HepG2 (cell line): ENCODE measurements around the gene JTB. TPM values are rescaled to one million over a fixed set of nuclear protein-coding genes. Genes with fewer than 3 reads are reported as not detected.
A peak's percentile ranks its signal among the peaks of the same experiment; 100 is the strongest.

Experiments used
- ATAC-seq: fragments of 200-7000 bp; cut with Tn5 transposase; 3 replicates; pipeline ENCODE4 v1.9.1; 2020; ENCODE audit warnings: mild to moderate bottlenecking, moderate library complexity
- BruUV-seq: library from RNA; stranded (reverse); fragments of 400-500 nt; replicated peaks from 2 replicates; lab custom pipeline; 2021; lab: Mats Ljungman, UMichigan
- CTCF ChIA-PET: fragments of 300-600 bp; formaldehyde crosslinking; extraction: SDS; loops from one replicate; lab custom pipeline; 2021; ENCODE audit warnings: low total read pairs, inconsistent platforms, low intra/inter-chr PET ratio; lab: Yijun Ruan, JAX
- POLR2A ChIA-PET: fragments of 350-600 bp; sonication (Branson Sonifier 250); formaldehyde crosslinking; loops from one replicate; lab custom pipeline; 2020; ENCODE audit warnings: antibody characterized with exemption, inconsistent platforms; lab: Yijun Ruan, JAX
- DNase-seq: peaks from one replicate; pipeline ENCODE4 v3.0.0-alpha.2; 2015; ENCODE audit warnings: low spot score
- FAIRE-seq: peaks from 3 replicates; lab custom pipeline; 2011; peaks lifted over from hg19 to GRCh38; lab: Jason Lieb, UNC
- H2AFZ ChIP-seq: one replicate; pipeline ENCODE4 v1.6.1; 2011; ENCODE audit warnings: low read length, inconsistent platforms
- H3K27ac ChIP-seq: fragments of 300-600 bp; 3 replicates; pipeline ENCODE4 v1.8.0; 2011; ENCODE audit warnings: mixed run types, mild to moderate bottlenecking, mixed read lengths, low read length, inconsistent platforms; ENCODE audit not compliant: insufficient read depth; ENCODE audit errors: extremely low read length
- H3K27me3 ChIP-seq, 2 experiments: fragments of 200-600 bp in 1 of 2; 2 replicates in 1 of 2; 3 replicates in 1 of 2; pipeline versions ENCODE4 v1.6.0 to v1.8.0; 2011; ENCODE audit warnings: low read length in 2 of 2, mild to moderate bottlenecking in 2 of 2, moderate library complexity in 2 of 2, inconsistent platforms in 1 of 2; ENCODE audit not compliant: insufficient read depth in 2 of 2, control insufficient read depth in 1 of 2
- H3K36me3 ChIP-seq, 2 experiments: fragments of 200-600 bp in 1 of 2; replicated peaks in 1 of 2; 2 replicates in 1 of 2; 3 replicates in 1 of 2; pipeline versions ENCODE4 v1.5.1 to v1.8.0; 2011; ENCODE audit warnings: low read length in 2 of 2, inconsistent platforms in 1 of 2; ENCODE audit not compliant: insufficient read depth in 2 of 2, control insufficient read depth in 1 of 2
- H3K4me1 ChIP-seq: 2 replicates; pipeline ENCODE4 v1.5.1; 2012; ENCODE audit warnings: low read length, inconsistent platforms; ENCODE audit not compliant: insufficient read depth
- H3K4me2 ChIP-seq: 2 replicates; pipeline ENCODE4 v1.6.0; 2011; ENCODE audit warnings: low read depth, low read length, inconsistent platforms
- H3K4me3 ChIP-seq, 3 experiments: fragments of 200-600 bp in 1 of 3; sonication (generic), shearing (Covaris generic) in 1 of 3; replicated peaks in 1 of 3; 2 replicates each; pipeline ENCODE4 v1.5.1; 2011 to 2016; ENCODE audit warnings: low read length in 3 of 3, inconsistent platforms in 2 of 3, low read depth in 2 of 3, mild to moderate bottlenecking in 2 of 3, control low read depth in 1 of 3, mixed read lengths in 1 of 3; ENCODE audit not compliant: insufficient read depth in 1 of 3
- H3K79me2 ChIP-seq: one replicate; pipeline ENCODE4 v1.6.1; 2011; ENCODE audit warnings: low read length, inconsistent platforms; ENCODE audit not compliant: insufficient read depth
- H3K9ac ChIP-seq: 2 replicates; pipeline ENCODE4 v1.6.0; 2011; ENCODE audit warnings: mild to moderate bottlenecking, low read depth, low read length, inconsistent platforms; ENCODE audit not compliant: insufficient read depth
- H3K9me3 ChIP-seq: 2 replicates; pipeline ENCODE4 v1.5.1; 2012; ENCODE audit warnings: mild to moderate bottlenecking, low read length
- H4K20me1 ChIP-seq: 2 replicates; pipeline ENCODE4 v1.6.0; 2011; ENCODE audit warnings: inconsistent platforms, mild to moderate bottlenecking, low read length, moderate library complexity; ENCODE audit not compliant: insufficient read depth
- BCL6 ChIP-seq: IDR thresholded peaks from 2 replicates; pipeline ENCODE4 v1.6.1; 2016; ENCODE audit warnings: missing genetic modification reagents, missing compliant biosample characterization
- HMG20A ChIP-seq: IDR thresholded peaks from 2 replicates; pipeline ENCODE4 v1.6.1; 2016; ENCODE audit warnings: borderline replicate concordance
- STAT5B ChIP-seq: sonication (generic); formaldehyde crosslinking; IDR thresholded peaks from 2 replicates; pipeline ENCODE4 v1.4.0; 2020; ENCODE audit warnings: missing genetic modification reagents
- ZKSCAN8 ChIP-seq: IDR thresholded peaks from 2 replicates; pipeline ENCODE4 v1.6.1; 2016; ENCODE audit warnings: borderline replicate concordance, missing genetic modification reagents, missing compliant biosample characterization
- ZNF562 ChIP-seq: sonication (generic); formaldehyde crosslinking; IDR thresholded peaks from 2 replicates; pipeline ENCODE4 v1.8.0; 2022; ENCODE audit warnings: missing genetic modification reagents, borderline replicate concordance
- ZNF644 ChIP-seq: IDR thresholded peaks from 2 replicates; pipeline ENCODE4 v1.6.1; 2016; ENCODE audit warnings: low read depth
- ZNF749 ChIP-seq: sonication (generic); formaldehyde crosslinking; IDR thresholded peaks from 2 replicates; pipeline ENCODE4 v1.8.0; 2022; ENCODE audit warnings: mild to moderate bottlenecking, missing genetic modification reagents, moderate library complexity, borderline replicate concordance
- ZSCAN22 ChIP-seq: sonication (generic); formaldehyde crosslinking; IDR thresholded peaks from 2 replicates; pipeline ENCODE4 v1.4.0; 2020; ENCODE audit warnings: mild to moderate bottlenecking, missing genetic modification reagents
- ZSCAN29 ChIP-seq: sonication (generic); formaldehyde crosslinking; conservative IDR thresholded peaks from 2 replicates; pipeline ENCODE4 v1.4.0; 2020; ENCODE audit warnings: mild to moderate bottlenecking, missing genetic modification reagents
- ZSCAN9 ChIP-seq: IDR thresholded peaks from 2 replicates; pipeline ENCODE4 v1.6.1; 2016; ENCODE audit warnings: borderline replicate concordance
- WGBS: methylation state at CpG from one replicate; pipeline ENCODE4 v1.1.6; 2017; ENCODE audit warnings: low lambda C conversion rate; 5-methylcytosine and 5-hydroxymethylcytosine counted together
- in situ Hi-C: cut with HindIII; loops from 2 replicates; pipeline ENCODE4 v1.10.0; 2017; ENCODE audit warnings: low pct_unique_long_range_greater_than_20kb; ENCODE audit not compliant: extremely low pct_ligation_motif_present
- intact Hi-C: fragments of 100-400 bp; cut with micrococcal nuclease; formaldehyde crosslinking; loops from one replicate; pipeline ENCODE4 v1.10.0; 2022; ENCODE audit not compliant: unreplicated experiment
- polyA plus RNA-seq, 8 experiments: library from polyadenylated mRNA; depleted of rRNA in 3 of 8; stranded (reverse) in 7 of 8; unstranded in 1 of 8; fragments of >200 nt; fragmentation: Illumina TruSeq in 4 of 8; extraction: Trizol in 4 of 8; gene quantifications; 2 replicates each; pipeline versions ENCODE4 v1.2.1 to v1.2.3, GENCODE V29; 2011 to 2016; ENCODE audit warnings: low read depth in 4 of 8, missing spikeins in 1 of 8, mixed read lengths in 1 of 8; ENCODE audit not compliant: insufficient read depth in 1 of 8
- total RNA-seq, 5 experiments: library from RNA; depleted of rRNA; stranded (reverse); fragments of >200 nt; fragmentation: Illumina TruSeq; extraction: Trizol; gene quantifications; 2 replicates each; pipeline ENCODE4 v1.2.3, GENCODE V29; 2016; ENCODE audit warnings: low read depth in 1 of 5
- TF ChIP-seq, protein P1 (sequence below): sonication (generic); formaldehyde crosslinking; IDR thresholded peaks from 2 replicates; pipeline ENCODE4 v1.4.0; 2020; ENCODE audit warnings: missing genetic modification reagents
- TF ChIP-seq, protein P2 (sequence below): sonication (generic); formaldehyde crosslinking; conservative IDR thresholded peaks from 2 replicates; pipeline ENCODE4 v1.4.0; 2020; ENCODE audit warnings: mild to moderate bottlenecking, missing genetic modification reagents, moderate library complexity
- TF ChIP-seq, protein P3 (sequence below): sonication (generic); formaldehyde crosslinking; IDR thresholded peaks from 2 replicates; pipeline ENCODE4 v1.4.0; 2020; ENCODE audit warnings: mild to moderate bottlenecking, missing genetic modification reagents

Gene JTB
- total and polyA plus RNA-seq, 2 of the 13 experiments (the other 11 are each of a cell fraction or from before 2014, with no cell fraction given) = 96.7 to 99.2 TPM

DNA sequence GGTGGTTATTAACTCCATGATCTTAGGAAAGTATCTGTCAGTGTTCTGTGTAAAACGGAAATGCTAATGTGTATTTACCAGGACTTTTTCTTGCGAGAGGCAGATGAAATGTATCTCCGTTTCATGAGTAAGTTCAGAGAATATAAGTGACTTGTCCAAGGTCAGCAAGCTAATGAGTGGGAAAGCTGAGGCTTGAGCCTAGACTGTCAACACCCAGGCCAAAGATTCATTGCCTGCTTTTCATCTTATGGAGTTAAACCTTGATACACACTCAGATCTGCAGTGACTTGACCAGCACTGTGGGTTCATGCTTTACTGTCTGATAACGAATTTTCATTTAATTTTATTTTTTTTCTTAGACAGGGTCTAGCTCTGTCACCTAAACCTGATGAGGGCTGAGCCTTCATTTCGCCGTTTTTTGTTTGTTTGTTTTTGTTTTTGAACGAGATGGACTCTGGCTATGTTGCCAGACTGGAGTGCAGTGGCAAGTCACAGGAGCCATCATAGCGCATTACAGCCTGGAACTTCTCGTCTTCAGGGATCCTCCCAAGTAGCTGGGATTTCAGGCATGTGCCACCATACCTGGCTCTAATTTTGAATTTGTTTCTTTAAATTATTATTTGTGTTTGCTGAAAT is 918 bp upstream of the JTB start:
- WGBS = 2% methylated on average over 9 of the region's 9 CpGs
- ChIA-PET POLR2A (interaction anchor here (1.0 to 4.4 kb wide), 15 partner anchors 9 to 363 kb away, joined by 3 to 209 read pairs (median 8); partner anchors contain the start of genes CHTOP, CREB3L4, CRTC2 and DENND4B), CTCF (no interaction called here)
- H3K4me2 ChIP-seq = peak overlapping the region; percentile 97
- ATAC-seq = peak; percentile 12
- intact Hi-C loops = loop anchor here (1.0 kb wide), 1 partner anchor 8 kb away; the partner anchor contains the start of gene RAB13
- H3K79me2 ChIP-seq = peaks cover 16% of the 10 kb centered on the region
- peak overlapping the region; percentile 72 to 79 (median 77) for H3K4me3 ChIP-seq
- H3K27me3 ChIP-seq = no peaks in the 10 kb centered on the region
- in situ Hi-C loops = no loop called here
- no TSS peak for BruUV-seq
- peak overlapping the region; percentile 88 for H3K27ac ChIP-seq
- no peak for DNase-seq
- peaks cover 25% of the 10 kb centered on the region for H3K4me1 ChIP-seq
- peaks cover 1 to 19% of the 10 kb centered on the region in 2 experiments for H3K36me3 ChIP-seq
- peak; percentile 15 for FAIRE-seq
- H3K9ac ChIP-seq = peak overlapping the region; percentile 88
- no peaks in the 10 kb centered on the region for H3K9me3 ChIP-seq
- no peaks in the 10 kb centered on the region for H4K20me1 ChIP-seq
- H2AFZ ChIP-seq = peak overlapping the region; percentile 57
- no peak for TF ChIP-seq ZNF562
- 0 out of 2 replicates have a peak, but pooled peaks have one; percentile 0 for TF ChIP-seq ZKSCAN8
- 0 out of 2 replicates have a peak, but pooled peaks have one; percentile 8 for TF ChIP-seq HMG20A
- TF ChIP-seq, protein P1, sequence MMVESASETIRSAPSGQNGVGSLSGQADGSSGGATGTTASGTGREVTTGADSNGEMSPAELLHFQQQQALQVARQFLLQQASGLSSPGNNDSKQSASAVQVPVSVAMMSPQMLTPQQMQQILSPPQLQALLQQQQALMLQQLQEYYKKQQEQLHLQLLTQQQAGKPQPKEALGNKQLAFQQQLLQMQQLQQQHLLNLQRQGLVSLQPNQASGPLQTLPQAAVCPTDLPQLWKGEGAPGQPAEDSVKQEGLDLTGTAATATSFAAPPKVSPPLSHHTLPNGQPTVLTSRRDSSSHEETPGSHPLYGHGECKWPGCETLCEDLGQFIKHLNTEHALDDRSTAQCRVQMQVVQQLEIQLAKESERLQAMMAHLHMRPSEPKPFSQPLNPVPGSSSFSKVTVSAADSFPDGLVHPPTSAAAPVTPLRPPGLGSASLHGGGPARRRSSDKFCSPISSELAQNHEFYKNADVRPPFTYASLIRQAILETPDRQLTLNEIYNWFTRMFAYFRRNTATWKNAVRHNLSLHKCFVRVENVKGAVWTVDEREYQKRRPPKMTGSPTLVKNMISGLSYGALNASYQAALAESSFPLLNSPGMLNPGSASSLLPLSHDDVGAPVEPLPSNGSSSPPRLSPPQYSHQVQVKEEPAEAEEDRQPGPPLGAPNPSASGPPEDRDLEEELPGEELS (CRISPR knock-in tag) = no peak
- TF ChIP-seq ZSCAN9 (CRISPR knock-in tag) = 0 out of 2 replicates have a peak, but pooled peaks have one; percentile 6
- TF ChIP-seq, protein P2, sequence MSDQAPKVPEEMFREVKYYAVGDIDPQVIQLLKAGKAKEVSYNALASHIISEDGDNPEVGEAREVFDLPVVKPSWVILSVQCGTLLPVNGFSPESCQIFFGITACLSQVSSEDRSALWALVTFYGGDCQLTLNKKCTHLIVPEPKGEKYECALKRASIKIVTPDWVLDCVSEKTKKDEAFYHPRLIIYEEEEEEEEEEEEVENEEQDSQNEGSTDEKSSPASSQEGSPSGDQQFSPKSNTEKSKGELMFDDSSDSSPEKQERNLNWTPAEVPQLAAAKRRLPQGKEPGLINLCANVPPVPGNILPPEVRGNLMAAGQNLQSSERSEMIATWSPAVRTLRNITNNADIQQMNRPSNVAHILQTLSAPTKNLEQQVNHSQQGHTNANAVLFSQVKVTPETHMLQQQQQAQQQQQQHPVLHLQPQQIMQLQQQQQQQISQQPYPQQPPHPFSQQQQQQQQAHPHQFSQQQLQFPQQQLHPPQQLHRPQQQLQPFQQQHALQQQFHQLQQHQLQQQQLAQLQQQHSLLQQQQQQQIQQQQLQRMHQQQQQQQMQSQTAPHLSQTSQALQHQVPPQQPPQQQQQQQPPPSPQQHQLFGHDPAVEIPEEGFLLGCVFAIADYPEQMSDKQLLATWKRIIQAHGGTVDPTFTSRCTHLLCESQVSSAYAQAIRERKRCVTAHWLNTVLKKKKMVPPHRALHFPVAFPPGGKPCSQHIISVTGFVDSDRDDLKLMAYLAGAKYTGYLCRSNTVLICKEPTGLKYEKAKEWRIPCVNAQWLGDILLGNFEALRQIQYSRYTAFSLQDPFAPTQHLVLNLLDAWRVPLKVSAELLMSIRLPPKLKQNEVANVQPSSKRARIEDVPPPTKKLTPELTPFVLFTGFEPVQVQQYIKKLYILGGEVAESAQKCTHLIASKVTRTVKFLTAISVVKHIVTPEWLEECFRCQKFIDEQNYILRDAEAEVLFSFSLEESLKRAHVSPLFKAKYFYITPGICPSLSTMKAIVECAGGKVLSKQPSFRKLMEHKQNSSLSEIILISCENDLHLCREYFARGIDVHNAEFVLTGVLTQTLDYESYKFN = 0 out of 2 replicates have a peak, but pooled peaks have one; percentile 9
- 0 out of 2 replicates have a peak, but pooled peaks have one; percentile 0 for TF ChIP-seq BCL6 (CRISPR knock-in tag)
- 0 out of 2 replicates have a peak, but pooled peaks have one; percentile 4 for TF ChIP-seq ZNF644 (CRISPR knock-in tag)
- 0 out of 2 replicates have a peak, but pooled peaks have one; percentile 20 for TF ChIP-seq ZNF749 (CRISPR knock-in tag)
- TF ChIP-seq ZSCAN29 (CRISPR knock-in tag) = 0 out of 2 replicates have a peak, but pooled peaks have one; percentile 17
- no peak for TF ChIP-seq STAT5B
- TF ChIP-seq, protein P3, sequence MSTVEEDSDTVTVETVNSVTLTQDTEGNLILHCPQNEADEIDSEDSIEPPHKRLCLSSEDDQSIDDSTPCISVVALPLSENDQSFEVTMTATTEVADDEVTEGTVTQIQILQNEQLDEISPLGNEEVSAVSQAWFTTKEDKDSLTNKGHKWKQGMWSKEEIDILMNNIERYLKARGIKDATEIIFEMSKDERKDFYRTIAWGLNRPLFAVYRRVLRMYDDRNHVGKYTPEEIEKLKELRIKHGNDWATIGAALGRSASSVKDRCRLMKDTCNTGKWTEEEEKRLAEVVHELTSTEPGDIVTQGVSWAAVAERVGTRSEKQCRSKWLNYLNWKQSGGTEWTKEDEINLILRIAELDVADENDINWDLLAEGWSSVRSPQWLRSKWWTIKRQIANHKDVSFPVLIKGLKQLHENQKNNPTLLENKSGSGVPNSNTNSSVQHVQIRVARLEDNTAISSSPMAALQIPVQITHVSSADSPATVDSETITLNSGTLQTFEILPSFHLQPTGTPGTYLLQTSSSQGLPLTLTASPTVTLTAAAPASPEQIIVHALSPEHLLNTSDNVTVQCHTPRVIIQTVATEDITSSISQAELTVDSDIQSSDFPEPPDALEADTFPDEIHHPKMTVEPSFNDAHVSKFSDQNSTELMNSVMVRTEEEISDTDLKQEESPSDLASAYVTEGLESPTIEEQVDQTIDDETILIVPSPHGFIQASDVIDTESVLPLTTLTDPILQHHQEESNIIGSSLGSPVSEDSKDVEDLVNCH (CRISPR knock-in tag) = 0 out of 2 replicates have a peak, but pooled peaks have one; percentile 18
- TF ChIP-seq ZSCAN22 = 0 out of 2 replicates have a peak, but pooled peaks have one; percentile 28
